HFFc6 (cell line): ENCODE results near the gene BAHCC1. TPM values are rescaled to one million over a fixed set of nuclear protein-coding genes. Genes with fewer than 3 reads are reported as not detected.

Experiments used
- DNase-seq: peaks from one replicate; pipeline ENCODE4 v3.0.0-alpha.2; 2018
- H3K27ac Mint-ChIP-seq: 2 replicates; pipeline ENCODE4 v1.8.0; 2020; ENCODE audit warnings: mild to moderate bottlenecking, mixed read lengths
- H3K27me3 Mint-ChIP-seq: 2 replicates; pipeline ENCODE4 v1.8.0; 2021; ENCODE audit warnings: mild to moderate bottlenecking, moderate library complexity, mixed read lengths; ENCODE audit not compliant: insufficient read depth
- H3K36me3 Mint-ChIP-seq: 2 replicates; pipeline ENCODE4 v1.8.0; 2021; ENCODE audit warnings: low read depth, mixed read lengths
- H3K4me1 Mint-ChIP-seq: 2 replicates; pipeline ENCODE4 v1.8.0; 2020; ENCODE audit warnings: low read depth, mixed read lengths
- H3K4me3 Mint-ChIP-seq: 2 replicates; pipeline ENCODE4 v1.8.0; 2020; ENCODE audit warnings: mild to moderate bottlenecking, moderate library complexity, mixed read lengths
- H3K9me3 Mint-ChIP-seq: 2 replicates; pipeline ENCODE4 v1.8.0; 2020; ENCODE audit warnings: mild to moderate bottlenecking, mixed read lengths
- CTCF ChIP-seq: fragments of 200-600 bp; sonication (generic); IDR thresholded peaks from 2 replicates; pipeline ENCODE4 v1.5.0; 2021; ENCODE audit warnings: antibody characterized with exemption, mild to moderate bottlenecking
- total RNA-seq, 6 experiments: library from RNA; stranded (reverse); fragmentation: NEBNext Ultra II Directional; extraction: Animal tissue kit (Norgen Biotek cat#: 25700); gene quantifications; 2 replicates in 1 of 6; 3 replicates in 5 of 6; pipeline ENCODE4 v1.2.3, GENCODE V29; 2021

BAHCC1 gene
- total RNA-seq, 6 experiments from 2014 or later: 7.3 to 9.7 (median 8.3) TPM

GRCh38 chr17:81453712-81454111, 58.5 kb downstream of the BAHCC1 start:
- no peak overlapping the region for H3K27ac Mint-ChIP-seq
- no peak for DNase-seq
- no peak for TF ChIP-seq CTCF
- H3K9me3 Mint-ChIP-seq: no peaks in the 10 kb centered on the region
- no peaks in the 10 kb centered on the region for H3K36me3 Mint-ChIP-seq
- no peaks in the 10 kb centered on the region for H3K27me3 Mint-ChIP-seq
- H3K4me1 Mint-ChIP-seq: no peaks in the 10 kb centered on the region
- no peak overlapping the region for H3K4me3 Mint-ChIP-seq

- Mint-ChIP-seq H3K27ac (no peak overlapping the region), H3K9me3 (no peaks in the 10 kb centered on the region)
Observed at GRCh38 chr17:81454473-81454872, 59.2 kb downstream of the BAHCC1 start.

GRCh38 chr17:81455387-81455786, 60.1 kb downstream of the BAHCC1 start:
- Mint-ChIP-seq H3K27ac (no peak overlapping the region), H3K27me3 (no peaks in the 10 kb centered on the region), H3K36me3 (no peaks in the 10 kb centered on the region), H3K4me1 (no peaks in the 10 kb centered on the region), H3K9me3 (no peaks in the 10 kb centered on the region), H3K4me3 (no peak overlapping the region)
- no peak for TF ChIP-seq CTCF
- no peak for DNase-seq

More at GRCh38 chr17:81454473-81454872, 59.2 kb downstream of the BAHCC1 start:
- Mint-ChIP-seq H3K4me3 (no peak overlapping the region), H3K4me1 (no peaks in the 10 kb centered on the region), H3K27me3 (no peaks in the 10 kb centered on the region), H3K36me3 (no peaks in the 10 kb centered on the region)
- no peak for DNase-seq
- TF ChIP-seq CTCF: no peak

DNA sequence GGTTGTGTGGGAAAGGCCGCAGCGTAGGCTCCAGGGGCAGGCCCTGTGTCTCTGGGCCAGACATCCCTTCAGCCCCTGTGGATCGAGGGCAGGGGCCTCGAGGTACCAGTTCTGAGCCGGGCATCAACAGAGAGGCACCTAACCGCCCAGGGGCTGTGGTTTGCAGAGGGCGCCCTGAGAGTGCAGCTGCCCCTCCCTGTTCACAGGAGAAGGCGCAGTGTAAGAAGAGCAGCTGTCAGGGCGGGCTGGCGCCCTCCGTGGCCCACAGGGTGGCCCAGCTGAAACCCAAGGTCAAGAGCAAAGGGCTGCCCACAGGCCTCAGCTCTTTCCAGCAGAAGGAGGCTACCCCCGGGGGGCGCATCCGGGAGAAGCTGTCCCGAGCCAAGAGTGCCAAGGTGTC, 60.8 kb downstream of the BAHCC1 start:
- H3K4me3 Mint-ChIP-seq: no peak overlapping the region
- no peaks in the 10 kb centered on the region for H3K36me3 Mint-ChIP-seq
- TF ChIP-seq CTCF: no peak
- no peaks in the 10 kb centered on the region for H3K4me1 Mint-ChIP-seq
- H3K27me3 Mint-ChIP-seq: no peaks in the 10 kb centered on the region
- DNase-seq: no peak
- H3K27ac Mint-ChIP-seq: no peak overlapping the region
- no peaks in the 10 kb centered on the region for H3K9me3 Mint-ChIP-seq

DNA sequence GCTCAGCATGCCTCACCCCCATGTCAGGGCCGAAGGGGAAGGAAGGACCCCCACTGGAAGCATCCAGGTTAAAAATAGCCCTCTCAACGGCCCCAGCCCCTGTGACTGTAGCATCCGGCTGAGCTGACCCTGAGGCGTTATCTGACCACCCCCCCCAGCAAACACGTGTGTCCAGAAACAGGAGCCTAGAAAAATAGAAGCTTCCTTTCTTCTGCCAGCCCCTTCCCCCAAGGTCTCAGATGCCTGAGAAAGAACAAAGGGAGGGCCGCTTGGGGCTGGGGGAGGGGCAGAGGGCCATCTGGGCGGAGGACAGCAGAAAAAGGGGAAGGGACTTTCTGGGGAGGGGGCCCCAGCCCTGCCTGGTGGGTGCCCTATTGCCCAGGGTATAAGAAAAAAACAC, 61.5 kb downstream of the BAHCC1 start:
- H3K9me3 Mint-ChIP-seq: no peaks in the 10 kb centered on the region
- no peak for DNase-seq
- H3K36me3 Mint-ChIP-seq: no peaks in the 10 kb centered on the region
- no peaks in the 10 kb centered on the region for H3K4me1 Mint-ChIP-seq
- H3K4me3 Mint-ChIP-seq: no peak overlapping the region
- no peak overlapping the region for H3K27ac Mint-ChIP-seq
- H3K27me3 Mint-ChIP-seq: no peaks in the 10 kb centered on the region
- no peak for TF ChIP-seq CTCF

GRCh38 chr17:81457401-81457800, 62.1 kb downstream of the BAHCC1 start:
- DNase-seq: no peak
- TF ChIP-seq CTCF: no peak
- Mint-ChIP-seq H3K9me3 (no peaks in the 10 kb centered on the region), H3K4me3 (no peak overlapping the region), H3K27ac (no peak overlapping the region), H3K36me3 (no peaks in the 10 kb centered on the region), H3K27me3 (no peaks in the 10 kb centered on the region), H3K4me1 (no peaks in the 10 kb centered on the region)
